ENCODE measurements around the gene NR2E3.

Gene NR2E3

GRCh38 chr15:71789616-71790015, 20.7 kb upstream of the NR2E3 start:
- no peak for FAIRE-seq
- DNase-seq (ENCODE audit: extremely low spot score, insufficient read length, low read depth), result no peak

- DNase-seq (ENCODE audit: extremely low spot score, insufficient read length, low read depth) (no peak), FAIRE-seq (no peak)
These were observed 20.3 kb upstream of the NR2E3 start for GRCh38 chr15:71790081-71790480.

- FAIRE-seq, result no peak
- no peak for DNase-seq (ENCODE audit: extremely low spot score, insufficient read length, low read depth)
These were observed 18.4 kb upstream of the NR2E3 start for GRCh38 chr15:71791975-71792374.

GRCh38 chr15:71792521-71792920, 17.8 kb upstream of the NR2E3 start:
- no peak for DNase-seq (ENCODE audit: extremely low spot score, insufficient read length, low read depth)
- FAIRE-seq, result no peak

GRCh38 chr15:71798641-71799040, 11.7 kb upstream of the NR2E3 start:
- FAIRE-seq (no peak), DNase-seq (ENCODE audit: extremely low spot score, insufficient read length, low read depth) (no peak)

- DNase-seq (ENCODE audit: extremely low spot score, insufficient read length, low read depth) (no peak), FAIRE-seq (no peak)
These were observed 10.2 kb upstream of the NR2E3 start for GRCh38 chr15:71800190-71800589.

- no peak for DNase-seq (ENCODE audit: extremely low spot score, insufficient read length, low read depth)
- peak; percentile 83 for FAIRE-seq
These were observed 9.3 kb upstream of the NR2E3 start for GRCh38 chr15:71800835-71801745.

GRCh38 chr15:71801935-71802655, 8.3 kb upstream of the NR2E3 start:
- DNase-seq (ENCODE audit: extremely low spot score, insufficient read length, low read depth) (no peak), FAIRE-seq (no peak)

GRCh38 chr15:71802770-71803169, 7.6 kb upstream of the NR2E3 start:
- DNase-seq (ENCODE audit: extremely low spot score, insufficient read length, low read depth) (no peak), FAIRE-seq (no peak)

- DNase-seq (ENCODE audit: extremely low spot score, insufficient read length, low read depth) (no peak), FAIRE-seq (no peak)
These were observed 6.1 kb upstream of the NR2E3 start for GRCh38 chr15:71804226-71804625.

GRCh38 chr15:71804695-71805470, 5.5 kb upstream of the NR2E3 start:
- FAIRE-seq (peak; percentile 58), DNase-seq (ENCODE audit: extremely low spot score, insufficient read length, low read depth) (no peak)

- DNase-seq (ENCODE audit: extremely low spot score, insufficient read length, low read depth) (no peak), FAIRE-seq (no peak)
These were observed 3.9 kb upstream of the NR2E3 start for GRCh38 chr15:71806452-71806931.

GRCh38 chr15:71807125-71807629, 3.2 kb upstream of the NR2E3 start:
- no peak for DNase-seq (ENCODE audit: extremely low spot score, insufficient read length, low read depth)
- FAIRE-seq, result no peak

- DNase-seq (ENCODE audit: extremely low spot score, insufficient read length, low read depth), result no peak
- FAIRE-seq, result no peak
These were observed 2.7 kb upstream of the NR2E3 start for GRCh38 chr15:71807691-71808091.

- DNase-seq (ENCODE audit: extremely low spot score, insufficient read length, low read depth) (no peak), FAIRE-seq (no peak)
These were observed 1.9 kb upstream of the NR2E3 start for GRCh38 chr15:71808311-71809020.

GRCh38 chr15:71809346-71809745, 1.0 kb upstream of the NR2E3 start:
- FAIRE-seq, result no peak
- no peak for DNase-seq (ENCODE audit: extremely low spot score, insufficient read length, low read depth)

GRCh38 chr15:71811036-71811736, 832 bp downstream of the NR2E3 start:
- DNase-seq (ENCODE audit: extremely low spot score, insufficient read length, low read depth) (no peak), FAIRE-seq (no peak)

GRCh38 chr15:71811752-71812735, 1.7 kb downstream of the NR2E3 start:
- DNase-seq (ENCODE audit: extremely low spot score, insufficient read length, low read depth), result no peak

More at GRCh38 chr15:71811752-71812735, 1.7 kb downstream of the NR2E3 start:
- FAIRE-seq, result no peak
